WTC11 (cell line): ENCODE measurements around the gene ABTB2. TPM values are rescaled to one million over a fixed set of nuclear protein-coding genes. Genes with fewer than 3 reads are reported as not detected.

ENCODE experiments used
- ATAC-seq: fragments of 200-7000 bp; cut with Tn5 transposase; 2 replicates; pipeline ENCODE4 v1.10.0; 2021; ENCODE audit warnings: mild to moderate bottlenecking, moderate library complexity
- CTCF ChIA-PET: fragments of 300-600 bp; sonication (Branson Sonifier 250); formaldehyde crosslinking; loops from one replicate; lab custom pipeline; 2021; ENCODE audit warnings: antibody characterized with exemption; lab: Charles Lee
- POLR2A ChIA-PET: fragments of 350-600 bp; sonication (Branson Sonifier 250); formaldehyde crosslinking; loops from one replicate; lab custom pipeline; 2021; ENCODE audit warnings: antibody characterized with exemption; lab: Charles Lee
- DNase-seq: peaks from one replicate; pipeline ENCODE4 v3.0.0; 2021; ENCODE audit warnings: low spot score
- H3K27ac Mint-ChIP-seq: 2 replicates; pipeline ENCODE4 v1.8.0; 2021; ENCODE audit warnings: mixed read lengths
- H3K27me3 Mint-ChIP-seq: 2 replicates; pipeline ENCODE4 v1.8.0; 2021; ENCODE audit warnings: low read depth, mild to moderate bottlenecking, moderate library complexity, mixed read lengths
- H3K36me3 Mint-ChIP-seq: 2 replicates; pipeline ENCODE4 v1.8.0; 2021; ENCODE audit warnings: mixed read lengths
- H3K4me1 Mint-ChIP-seq: 2 replicates; pipeline ENCODE4 v1.8.0; 2022; ENCODE audit warnings: mixed read lengths
- H3K4me3 Mint-ChIP-seq: 2 replicates; pipeline ENCODE4 v1.8.0; 2021; ENCODE audit warnings: mild to moderate bottlenecking, moderate library complexity, mixed read lengths
- H3K9me3 Mint-ChIP-seq: 2 replicates; pipeline ENCODE4 v1.8.0; 2021; ENCODE audit warnings: mixed read lengths
- CREM ChIP-seq: sonication (generic); formaldehyde crosslinking; IDR thresholded peaks from 2 replicates; pipeline ENCODE4 v1.8.1; 2022; ENCODE audit warnings: mild to moderate bottlenecking, missing genetic modification reagents, moderate library complexity
- FOXK1 ChIP-seq: sonication (generic); formaldehyde crosslinking; IDR thresholded peaks from 2 replicates; pipeline ENCODE4 v1.8.0; 2022; ENCODE audit warnings: mild to moderate bottlenecking, moderate library complexity, missing genetic modification reagents
- GABPB1 ChIP-seq: sonication (generic); formaldehyde crosslinking; IDR thresholded peaks from 2 replicates; pipeline ENCODE4 v1.8.1; 2023; ENCODE audit warnings: mild to moderate bottlenecking, missing genetic modification reagents
- MYBL2 ChIP-seq: sonication (generic); formaldehyde crosslinking; IDR thresholded peaks from 2 replicates; pipeline ENCODE4 v1.8.1; 2023; ENCODE audit warnings: mild to moderate bottlenecking, moderate library complexity, missing genetic modification reagents
- NFYB ChIP-seq: sonication (generic); formaldehyde crosslinking; conservative IDR thresholded peaks from 2 replicates; pipeline ENCODE4 v1.8.0; 2022; ENCODE audit warnings: low read depth, missing genetic modification reagents
- NR2C2 ChIP-seq: sonication (generic); formaldehyde crosslinking; IDR thresholded peaks from 2 replicates; pipeline ENCODE4 v1.8.0; 2022; ENCODE audit warnings: mild to moderate bottlenecking, missing genetic modification reagents
- PRRX2 ChIP-seq: fragments of 250-450 bp; sonication (Bioruptor Pico); IDR thresholded peaks from 2 replicates; pipeline ENCODE4 v1.8.0; 2021; ENCODE audit warnings: mild to moderate bottlenecking
- RELA ChIP-seq: sonication (generic); formaldehyde crosslinking; IDR thresholded peaks from 2 replicates; pipeline ENCODE4 v1.8.1; 2022; ENCODE audit warnings: missing genetic modification reagents, mild to moderate bottlenecking, borderline replicate concordance
- ZNF138 ChIP-seq: sonication (generic); formaldehyde crosslinking; conservative IDR thresholded peaks from 2 replicates; pipeline ENCODE4 v1.8.1; 2022; ENCODE audit warnings: mild to moderate bottlenecking, moderate library complexity, missing genetic modification reagents
- ZNF317 ChIP-seq: sonication (generic); formaldehyde crosslinking; IDR thresholded peaks from 2 replicates; pipeline ENCODE4 v1.8.1; 2023; ENCODE audit warnings: low read depth, mild to moderate bottlenecking, moderate library complexity, missing genetic modification reagents, borderline replicate concordance
- total RNA-seq: library from RNA; stranded (reverse); gene quantifications from 3 replicates; pipeline ENCODE4 v1.2.3, GENCODE V29; 2021
- TF ChIP-seq, protein P1 (sequence below): sonication (generic); formaldehyde crosslinking; IDR thresholded peaks from 2 replicates; pipeline ENCODE4 v1.8.1; 2023; ENCODE audit warnings: mild to moderate bottlenecking, missing genetic modification reagents
- TF ChIP-seq, protein P2 (sequence below): sonication (generic); formaldehyde crosslinking; IDR thresholded peaks from 2 replicates; pipeline ENCODE4 v1.8.1; 2022; ENCODE audit warnings: mild to moderate bottlenecking, moderate library complexity, missing genetic modification reagents
- TF ChIP-seq, protein P3 (sequence below): fragments of 250-450 bp; sonication (Bioruptor Pico); IDR thresholded peaks from 2 replicates; pipeline ENCODE4 v2.1.2; 2022; ENCODE audit warnings: mild to moderate bottlenecking, moderate library complexity
- TF ChIP-seq, protein P4 (sequence below): sonication (generic); formaldehyde crosslinking; IDR thresholded peaks from 2 replicates; pipeline ENCODE4 v1.8.0; 2022; ENCODE audit warnings: mild to moderate bottlenecking, missing genetic modification reagents
- TF ChIP-seq, protein P5 (sequence below): fragments of 250-450 bp; sonication (Bioruptor Pico); conservative IDR thresholded peaks from 2 replicates; pipeline ENCODE4 v1.9.0; 2021; ENCODE audit warnings: mild to moderate bottlenecking
- TF ChIP-seq, protein P6 (sequence below): sonication (generic); formaldehyde crosslinking; IDR thresholded peaks from 2 replicates; pipeline ENCODE4 v1.8.0; 2023; ENCODE audit warnings: missing genetic modification reagents, mild to moderate bottlenecking, borderline replicate concordance

ABTB2 gene
- total RNA-seq, 1 experiment from 2014 or later = 12.8 TPM

DNA sequence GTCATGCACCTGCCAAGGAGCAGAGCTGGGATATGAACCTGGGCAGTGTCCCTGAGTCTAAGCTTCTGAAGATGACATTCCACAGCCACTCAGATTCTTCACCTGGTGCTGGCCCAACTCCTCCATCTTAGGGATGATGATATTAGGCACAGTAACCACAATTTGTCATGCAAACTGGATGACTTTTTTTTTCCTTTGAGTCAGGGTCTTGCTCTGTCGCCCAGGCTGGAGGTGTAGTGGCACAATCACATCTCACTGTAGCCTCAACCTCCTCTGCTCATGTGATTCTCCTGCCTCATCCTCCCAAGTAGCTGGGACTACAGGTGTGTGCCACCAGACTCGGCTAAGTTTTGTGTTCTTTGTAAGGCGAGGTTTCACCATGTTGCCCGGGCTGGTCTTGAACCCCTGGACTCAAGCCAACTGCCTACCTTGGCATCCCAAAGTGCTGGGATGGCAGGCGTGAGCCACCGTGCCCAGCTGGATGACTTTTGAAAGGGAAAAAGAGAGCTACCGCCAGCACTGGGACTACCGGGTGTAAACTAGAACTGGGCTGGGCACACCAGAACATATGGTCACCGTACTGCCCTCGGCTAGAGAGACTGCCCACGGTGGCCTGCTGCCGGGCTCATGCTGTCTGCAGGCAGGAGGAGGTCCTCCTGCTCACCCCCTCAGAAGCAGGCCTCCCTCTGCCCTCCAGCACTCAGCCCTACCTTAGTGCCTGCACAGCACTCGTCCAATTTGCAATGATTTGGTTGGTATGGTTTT, 174.7 kb downstream of the ABTB2 start:
- Mint-ChIP-seq H3K4me3 (no peak overlapping the region), H3K9me3 (no peaks in the 10 kb centered on the region), H3K4me1 (peaks cover 32% of the 10 kb centered on the region), H3K27me3 (no peaks in the 10 kb centered on the region), H3K27ac (no peak overlapping the region), H3K36me3 (no peaks in the 10 kb centered on the region)
- DNase-seq (no peak), ATAC-seq (no peak)
- TF ChIP-seq PRRX2 (no peak), FOXK1 (no peak), NR2C2 (CRISPR knock-in tag) (no peak), ZNF138 (CRISPR knock-in tag) (no peak), GABPB1 (CRISPR knock-in tag) (no peak)
- TF ChIP-seq, protein P1, sequence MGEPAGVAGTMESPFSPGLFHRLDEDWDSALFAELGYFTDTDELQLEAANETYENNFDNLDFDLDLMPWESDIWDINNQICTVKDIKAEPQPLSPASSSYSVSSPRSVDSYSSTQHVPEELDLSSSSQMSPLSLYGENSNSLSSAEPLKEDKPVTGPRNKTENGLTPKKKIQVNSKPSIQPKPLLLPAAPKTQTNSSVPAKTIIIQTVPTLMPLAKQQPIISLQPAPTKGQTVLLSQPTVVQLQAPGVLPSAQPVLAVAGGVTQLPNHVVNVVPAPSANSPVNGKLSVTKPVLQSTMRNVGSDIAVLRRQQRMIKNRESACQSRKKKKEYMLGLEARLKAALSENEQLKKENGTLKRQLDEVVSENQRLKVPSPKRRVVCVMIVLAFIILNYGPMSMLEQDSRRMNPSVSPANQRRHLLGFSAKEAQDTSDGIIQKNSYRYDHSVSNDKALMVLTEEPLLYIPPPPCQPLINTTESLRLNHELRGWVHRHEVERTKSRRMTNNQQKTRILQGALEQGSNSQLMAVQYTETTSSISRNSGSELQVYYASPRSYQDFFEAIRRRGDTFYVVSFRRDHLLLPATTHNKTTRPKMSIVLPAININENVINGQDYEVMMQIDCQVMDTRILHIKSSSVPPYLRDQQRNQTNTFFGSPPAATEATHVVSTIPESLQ = no peak
- TF ChIP-seq, protein P2, sequence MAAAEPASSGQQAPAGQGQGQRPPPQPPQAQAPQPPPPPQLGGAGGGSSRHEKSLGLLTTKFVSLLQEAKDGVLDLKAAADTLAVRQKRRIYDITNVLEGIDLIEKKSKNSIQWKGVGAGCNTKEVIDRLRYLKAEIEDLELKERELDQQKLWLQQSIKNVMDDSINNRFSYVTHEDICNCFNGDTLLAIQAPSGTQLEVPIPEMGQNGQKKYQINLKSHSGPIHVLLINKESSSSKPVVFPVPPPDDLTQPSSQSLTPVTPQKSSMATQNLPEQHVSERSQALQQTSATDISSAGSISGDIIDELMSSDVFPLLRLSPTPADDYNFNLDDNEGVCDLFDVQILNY (CRISPR knock-in tag) = no peak
- TF ChIP-seq, protein P3, sequence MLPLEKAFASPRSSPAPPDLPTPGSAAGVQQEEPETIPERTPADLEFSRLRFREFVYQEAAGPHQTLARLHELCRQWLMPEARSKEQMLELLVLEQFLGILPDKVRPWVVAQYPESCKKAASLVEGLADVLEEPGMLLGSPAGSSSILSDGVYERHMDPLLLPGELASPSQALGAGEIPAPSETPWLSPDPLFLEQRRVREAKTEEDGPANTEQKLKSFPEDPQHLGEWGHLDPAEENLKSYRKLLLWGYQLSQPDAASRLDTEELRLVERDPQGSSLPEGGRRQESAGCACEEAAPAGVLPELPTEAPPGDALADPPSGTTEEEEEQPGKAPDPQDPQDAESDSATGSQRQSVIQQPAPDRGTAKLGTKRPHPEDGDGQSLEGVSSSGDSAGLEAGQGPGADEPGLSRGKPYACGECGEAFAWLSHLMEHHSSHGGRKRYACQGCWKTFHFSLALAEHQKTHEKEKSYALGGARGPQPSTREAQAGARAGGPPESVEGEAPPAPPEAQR = no peak
- TF ChIP-seq, protein P4, sequence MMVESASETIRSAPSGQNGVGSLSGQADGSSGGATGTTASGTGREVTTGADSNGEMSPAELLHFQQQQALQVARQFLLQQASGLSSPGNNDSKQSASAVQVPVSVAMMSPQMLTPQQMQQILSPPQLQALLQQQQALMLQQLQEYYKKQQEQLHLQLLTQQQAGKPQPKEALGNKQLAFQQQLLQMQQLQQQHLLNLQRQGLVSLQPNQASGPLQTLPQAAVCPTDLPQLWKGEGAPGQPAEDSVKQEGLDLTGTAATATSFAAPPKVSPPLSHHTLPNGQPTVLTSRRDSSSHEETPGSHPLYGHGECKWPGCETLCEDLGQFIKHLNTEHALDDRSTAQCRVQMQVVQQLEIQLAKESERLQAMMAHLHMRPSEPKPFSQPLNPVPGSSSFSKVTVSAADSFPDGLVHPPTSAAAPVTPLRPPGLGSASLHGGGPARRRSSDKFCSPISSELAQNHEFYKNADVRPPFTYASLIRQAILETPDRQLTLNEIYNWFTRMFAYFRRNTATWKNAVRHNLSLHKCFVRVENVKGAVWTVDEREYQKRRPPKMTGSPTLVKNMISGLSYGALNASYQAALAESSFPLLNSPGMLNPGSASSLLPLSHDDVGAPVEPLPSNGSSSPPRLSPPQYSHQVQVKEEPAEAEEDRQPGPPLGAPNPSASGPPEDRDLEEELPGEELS (CRISPR knock-in tag) = no peak
- TF ChIP-seq, protein P5, sequence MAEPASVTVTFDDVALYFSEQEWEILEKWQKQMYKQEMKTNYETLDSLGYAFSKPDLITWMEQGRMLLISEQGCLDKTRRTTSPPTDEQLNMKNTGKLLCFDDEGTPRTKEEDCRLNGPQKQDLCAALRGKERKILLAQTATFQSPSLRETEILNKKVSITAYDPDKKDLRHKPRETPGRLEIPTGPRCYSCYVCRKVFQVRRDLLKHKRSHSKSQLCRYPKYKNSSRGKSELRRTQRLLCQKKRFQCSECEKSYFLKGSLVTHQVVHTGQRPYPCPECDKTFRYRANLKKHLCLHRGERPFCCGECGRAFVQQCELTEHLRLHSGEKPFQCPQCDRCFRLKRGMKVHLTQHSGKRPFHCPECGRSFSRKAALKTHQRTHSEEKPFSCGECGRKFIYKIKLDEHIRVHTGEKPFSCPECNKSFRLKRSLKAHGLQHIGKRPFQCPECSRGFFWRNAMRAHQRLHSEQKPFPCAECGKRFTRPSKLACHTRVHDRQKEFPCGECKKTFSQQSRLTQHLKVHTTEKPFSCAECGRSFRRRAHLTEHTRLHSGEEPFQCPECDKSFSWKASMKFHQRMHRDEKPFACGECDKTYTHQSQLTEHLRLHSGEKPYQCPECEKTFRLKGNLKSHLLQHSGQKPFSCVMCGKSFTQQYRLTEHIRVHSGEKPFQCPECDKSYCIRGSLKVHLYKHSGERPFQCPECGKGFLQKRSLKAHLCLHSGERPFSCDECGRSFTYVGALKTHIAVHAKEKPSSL (CRISPR knock-in tag) = no peak
- CTCF ChIA-PET = interaction anchor here (1.8 kb wide), 1 partner anchor 9 kb away, joined by 11 read pairs; no protein-coding TSS in a partner anchor
- POLR2A ChIA-PET = no interaction called here

DNA sequence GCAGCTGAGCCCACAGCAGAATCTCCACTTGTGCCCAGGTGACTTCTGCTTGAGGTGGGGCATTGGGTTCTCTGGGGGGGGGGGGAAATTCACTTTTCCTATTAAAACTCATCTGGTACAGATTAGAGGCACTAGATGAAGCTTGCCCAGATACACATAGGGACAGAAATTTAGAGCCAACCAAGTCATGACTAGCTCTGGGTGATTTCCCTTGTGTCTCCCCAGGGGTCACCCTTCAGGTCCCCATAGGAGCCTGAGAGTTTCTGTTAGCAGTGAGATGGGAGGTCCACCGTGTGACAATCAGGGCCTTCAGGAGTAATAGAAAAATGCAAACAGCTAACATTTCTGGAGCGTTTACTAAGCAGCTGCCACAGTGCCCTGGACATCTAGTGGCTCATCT, 175.4 kb downstream of the ABTB2 start:
- peaks cover 25% of the 10 kb centered on the region for H3K4me1 Mint-ChIP-seq
- H3K9me3 Mint-ChIP-seq = no peaks in the 10 kb centered on the region
- H3K4me3 Mint-ChIP-seq = no peak overlapping the region
- POLR2A ChIA-PET = no interaction called here
- no peak for DNase-seq
- no peaks in the 10 kb centered on the region for H3K36me3 Mint-ChIP-seq
- ATAC-seq = no peak
- CTCF ChIA-PET = interaction anchor here (1.1 to 1.8 kb wide), 2 partner anchors 8 to 12 kb away, joined by 3 to 11 read pairs; no protein-coding TSS in a partner anchor
- TF ChIP-seq ZNF317 (CRISPR knock-in tag) (no peak), NFYB (no peak), CREM (CRISPR knock-in tag) (no peak), ZNF138 (CRISPR knock-in tag) (no peak), RELA (no peak), MYBL2 (CRISPR knock-in tag) (no peak), NR2C2 (CRISPR knock-in tag) (no peak)
- TF ChIP-seq, protein P6, sequence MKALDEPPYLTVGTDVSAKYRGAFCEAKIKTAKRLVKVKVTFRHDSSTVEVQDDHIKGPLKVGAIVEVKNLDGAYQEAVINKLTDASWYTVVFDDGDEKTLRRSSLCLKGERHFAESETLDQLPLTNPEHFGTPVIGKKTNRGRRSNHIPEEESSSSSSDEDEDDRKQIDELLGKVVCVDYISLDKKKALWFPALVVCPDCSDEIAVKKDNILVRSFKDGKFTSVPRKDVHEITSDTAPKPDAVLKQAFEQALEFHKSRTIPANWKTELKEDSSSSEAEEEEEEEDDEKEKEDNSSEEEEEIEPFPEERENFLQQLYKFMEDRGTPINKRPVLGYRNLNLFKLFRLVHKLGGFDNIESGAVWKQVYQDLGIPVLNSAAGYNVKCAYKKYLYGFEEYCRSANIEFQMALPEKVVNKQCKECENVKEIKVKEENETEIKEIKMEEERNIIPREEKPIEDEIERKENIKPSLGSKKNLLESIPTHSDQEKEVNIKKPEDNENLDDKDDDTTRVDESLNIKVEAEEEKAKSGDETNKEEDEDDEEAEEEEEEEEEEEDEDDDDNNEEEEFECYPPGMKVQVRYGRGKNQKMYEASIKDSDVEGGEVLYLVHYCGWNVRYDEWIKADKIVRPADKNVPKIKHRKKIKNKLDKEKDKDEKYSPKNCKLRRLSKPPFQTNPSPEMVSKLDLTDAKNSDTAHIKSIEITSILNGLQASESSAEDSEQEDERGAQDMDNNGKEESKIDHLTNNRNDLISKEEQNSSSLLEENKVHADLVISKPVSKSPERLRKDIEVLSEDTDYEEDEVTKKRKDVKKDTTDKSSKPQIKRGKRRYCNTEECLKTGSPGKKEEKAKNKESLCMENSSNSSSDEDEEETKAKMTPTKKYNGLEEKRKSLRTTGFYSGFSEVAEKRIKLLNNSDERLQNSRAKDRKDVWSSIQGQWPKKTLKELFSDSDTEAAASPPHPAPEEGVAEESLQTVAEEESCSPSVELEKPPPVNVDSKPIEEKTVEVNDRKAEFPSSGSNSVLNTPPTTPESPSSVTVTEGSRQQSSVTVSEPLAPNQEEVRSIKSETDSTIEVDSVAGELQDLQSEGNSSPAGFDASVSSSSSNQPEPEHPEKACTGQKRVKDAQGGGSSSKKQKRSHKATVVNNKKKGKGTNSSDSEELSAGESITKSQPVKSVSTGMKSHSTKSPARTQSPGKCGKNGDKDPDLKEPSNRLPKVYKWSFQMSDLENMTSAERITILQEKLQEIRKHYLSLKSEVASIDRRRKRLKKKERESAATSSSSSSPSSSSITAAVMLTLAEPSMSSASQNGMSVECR = no peak
- H3K27ac Mint-ChIP-seq = no peak overlapping the region
- H3K27me3 Mint-ChIP-seq = no peaks in the 10 kb centered on the region
